GM12874 (cell line): ENCODE measurements around the gene ANO2.

Source experiments
- CTCF ChIP-seq: IDR thresholded peaks from 2 replicates; pipeline ENCODE4 v1.5.1; 2011; ENCODE audit warnings: low read depth, mild to moderate bottlenecking, control low read depth, low read length, moderate library complexity; ENCODE audit not compliant: insufficient read depth

ANO2 gene

DNA sequence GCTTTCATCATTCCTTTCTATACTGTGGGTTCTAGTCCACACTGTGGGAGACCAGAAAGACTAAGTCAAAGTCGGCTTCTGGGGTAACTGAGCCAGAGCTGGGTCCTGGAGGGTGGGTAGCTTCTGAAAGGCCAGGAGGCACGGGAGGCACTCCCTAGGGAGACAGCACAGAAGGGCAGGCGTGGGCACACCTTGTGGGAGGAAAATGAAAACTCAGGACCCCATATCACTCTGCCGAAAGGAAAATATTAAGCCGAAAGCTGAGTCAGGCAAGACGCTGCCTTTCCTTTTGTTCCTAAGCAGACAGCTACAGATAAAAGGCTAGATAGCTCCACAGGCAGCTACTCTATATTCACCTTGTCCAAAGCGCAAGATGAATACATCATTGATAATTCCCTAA is 20.7 kb downstream of the ANO2 start:
- TF ChIP-seq CTCF: no peak

DNA sequence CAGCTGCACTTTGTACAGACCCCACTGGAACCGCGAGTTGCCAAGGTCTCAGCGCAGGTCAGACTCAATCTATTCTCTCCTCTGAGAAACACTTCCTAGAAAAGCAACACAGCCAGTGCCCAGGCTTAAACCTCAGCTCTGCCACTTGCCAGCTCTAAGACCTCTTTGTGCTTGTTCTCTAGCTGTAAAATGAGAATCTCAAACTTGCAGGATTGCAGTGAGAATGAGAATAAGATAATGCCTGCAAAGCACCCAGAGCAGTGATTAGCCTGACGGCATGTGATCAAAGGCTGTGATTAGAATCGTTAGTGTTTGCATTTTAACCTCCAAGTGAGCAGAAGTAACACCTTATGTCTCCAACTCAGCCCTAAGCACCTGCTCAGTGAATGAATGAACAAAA is 21.3 kb downstream of the ANO2 start:
- no peak for TF ChIP-seq CTCF

DNA sequence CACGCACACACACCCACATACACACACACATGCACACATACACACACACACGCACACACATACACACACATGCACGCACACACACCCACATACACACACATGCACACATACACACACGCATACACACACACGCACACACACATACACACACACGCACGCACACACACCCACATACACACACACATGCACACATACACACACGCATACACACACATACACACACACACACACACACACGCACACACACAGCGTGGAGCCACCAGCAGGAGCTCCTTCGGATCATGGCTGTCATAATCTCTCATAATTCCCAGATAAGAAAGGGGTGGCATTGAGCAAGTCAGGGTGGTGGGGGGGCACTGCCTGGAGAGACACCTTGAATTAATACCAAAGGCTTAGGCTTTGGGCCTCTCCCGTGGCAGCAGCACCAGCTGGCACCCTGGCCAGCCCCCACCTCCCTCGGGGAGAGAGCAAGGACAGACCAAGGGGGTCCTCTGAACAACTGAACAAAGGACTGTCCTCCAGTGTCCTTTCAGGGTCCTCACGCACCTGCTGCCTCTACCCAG is 21.9 kb downstream of the ANO2 start:
- no peak for TF ChIP-seq CTCF

DNA sequence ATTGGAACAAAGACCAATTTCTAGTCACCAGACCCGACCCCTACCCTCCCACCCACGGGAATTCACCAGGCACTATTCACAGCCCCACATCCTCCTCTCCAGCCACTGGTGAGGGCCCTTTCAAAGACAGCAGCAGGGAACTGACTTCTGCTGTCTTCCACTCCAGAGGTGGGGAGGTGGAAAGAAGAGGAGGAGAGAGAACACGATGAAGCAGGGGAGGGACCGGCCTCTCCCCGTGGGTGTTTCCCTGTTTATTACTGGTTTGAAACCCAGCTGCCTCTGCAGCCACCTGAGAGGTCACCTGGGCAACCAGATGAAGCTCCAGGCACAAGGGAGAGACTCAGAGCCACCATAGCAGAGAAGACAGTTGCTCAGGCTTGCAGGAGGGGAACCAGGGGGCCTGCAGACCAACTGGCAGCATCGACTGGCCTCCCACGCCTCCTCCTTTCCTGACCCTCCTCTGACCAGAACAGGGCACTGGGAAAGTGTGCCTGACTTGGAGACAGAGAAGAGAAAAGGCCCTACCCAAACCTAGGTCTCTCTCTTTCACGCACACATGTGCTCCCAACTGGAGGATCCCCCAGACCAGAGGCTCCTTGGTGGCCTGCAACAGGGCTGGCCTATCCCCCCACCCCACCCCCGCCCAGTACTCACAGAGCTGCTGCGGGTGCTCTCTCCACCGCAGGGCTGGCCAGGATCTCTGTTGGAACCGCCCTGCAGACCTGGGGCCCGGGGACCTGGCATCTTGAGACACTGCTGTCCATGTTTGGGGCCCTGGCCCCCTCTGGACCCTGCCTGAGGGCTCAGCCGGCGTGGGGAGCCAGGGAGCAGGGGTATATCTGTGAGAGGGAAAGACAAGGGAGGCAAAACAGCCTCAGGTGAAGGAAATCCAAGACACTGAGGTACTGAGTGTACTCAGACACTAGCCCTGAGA is 22.8 kb downstream of the ANO2 start:
- TF ChIP-seq CTCF: no peak

DNA sequence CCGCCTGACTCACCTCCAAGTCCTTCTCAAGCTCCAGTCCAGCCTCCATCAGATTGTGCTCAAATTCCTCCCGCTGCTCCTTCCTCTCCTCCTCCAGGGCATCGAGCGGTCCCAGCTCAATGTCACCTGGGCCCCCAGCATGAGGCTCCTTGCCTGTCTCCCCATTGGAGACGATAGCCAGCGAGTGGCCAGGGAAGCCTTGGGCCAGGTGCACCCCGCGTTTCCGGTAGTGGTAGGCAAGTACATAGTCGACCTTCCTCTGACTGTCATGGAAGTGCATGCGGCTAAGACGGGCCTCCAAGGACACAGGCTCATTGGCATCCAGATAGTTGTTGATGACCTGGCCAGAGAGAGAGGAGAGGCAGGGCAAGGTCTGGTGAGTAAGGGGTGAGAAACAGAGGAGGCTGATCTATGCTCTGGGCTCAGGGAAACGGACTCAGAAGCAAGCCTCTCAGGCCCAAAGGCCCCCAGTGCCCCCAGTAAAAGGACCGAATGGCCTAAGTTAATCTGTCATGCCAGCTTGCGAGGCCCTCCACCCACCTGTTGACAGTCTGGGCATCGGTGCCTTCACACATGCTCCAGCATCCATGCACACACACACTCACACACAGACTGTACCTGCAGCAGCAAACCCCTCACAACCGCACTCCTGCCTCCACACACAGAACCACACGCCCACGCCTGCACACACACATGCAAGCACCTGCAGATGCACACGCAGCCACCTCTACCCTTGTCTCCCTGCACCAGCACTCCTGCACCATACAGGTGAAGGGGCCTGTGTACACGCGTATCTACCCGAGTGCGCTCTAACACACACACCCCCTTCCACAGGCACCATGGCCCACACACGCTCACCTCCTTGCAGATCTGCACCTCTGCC is 23.8 kb downstream of the ANO2 start:
- no peak for TF ChIP-seq CTCF

- TF ChIP-seq CTCF: no peak
Observed at GRCh38 chr12:5916785-5917290, 28.2 kb downstream of the ANO2 start.

DNA sequence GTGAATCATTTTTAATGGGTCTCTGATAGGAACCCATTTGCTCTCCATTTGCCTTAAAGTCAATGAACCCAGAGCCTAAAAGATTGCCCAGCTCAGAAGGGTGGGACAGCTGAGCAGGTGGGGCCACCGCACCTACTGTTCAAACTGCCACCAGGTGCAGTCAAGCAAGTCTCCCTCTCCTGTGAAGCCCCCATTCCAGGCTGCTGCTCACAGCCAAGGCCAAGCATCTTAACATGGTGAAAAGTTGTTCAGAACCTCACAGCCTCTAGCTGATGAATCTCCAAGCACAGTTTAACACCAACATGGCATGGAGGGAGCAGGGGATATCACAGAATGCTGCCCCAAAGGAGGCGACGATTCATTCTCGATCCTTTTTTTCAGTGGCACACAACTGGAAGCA is 29.5 kb downstream of the ANO2 start:
- TF ChIP-seq CTCF: no peak
